ENCODE data around the gene EFL1. TPM values are rescaled to one million over a fixed set of nuclear protein-coding genes. Genes with fewer than 3 reads are reported as not detected.

Gene EFL1
- total RNA-seq, 2 experiments from 2014 or later = 20.8 to 23.1 TPM

DNA sequence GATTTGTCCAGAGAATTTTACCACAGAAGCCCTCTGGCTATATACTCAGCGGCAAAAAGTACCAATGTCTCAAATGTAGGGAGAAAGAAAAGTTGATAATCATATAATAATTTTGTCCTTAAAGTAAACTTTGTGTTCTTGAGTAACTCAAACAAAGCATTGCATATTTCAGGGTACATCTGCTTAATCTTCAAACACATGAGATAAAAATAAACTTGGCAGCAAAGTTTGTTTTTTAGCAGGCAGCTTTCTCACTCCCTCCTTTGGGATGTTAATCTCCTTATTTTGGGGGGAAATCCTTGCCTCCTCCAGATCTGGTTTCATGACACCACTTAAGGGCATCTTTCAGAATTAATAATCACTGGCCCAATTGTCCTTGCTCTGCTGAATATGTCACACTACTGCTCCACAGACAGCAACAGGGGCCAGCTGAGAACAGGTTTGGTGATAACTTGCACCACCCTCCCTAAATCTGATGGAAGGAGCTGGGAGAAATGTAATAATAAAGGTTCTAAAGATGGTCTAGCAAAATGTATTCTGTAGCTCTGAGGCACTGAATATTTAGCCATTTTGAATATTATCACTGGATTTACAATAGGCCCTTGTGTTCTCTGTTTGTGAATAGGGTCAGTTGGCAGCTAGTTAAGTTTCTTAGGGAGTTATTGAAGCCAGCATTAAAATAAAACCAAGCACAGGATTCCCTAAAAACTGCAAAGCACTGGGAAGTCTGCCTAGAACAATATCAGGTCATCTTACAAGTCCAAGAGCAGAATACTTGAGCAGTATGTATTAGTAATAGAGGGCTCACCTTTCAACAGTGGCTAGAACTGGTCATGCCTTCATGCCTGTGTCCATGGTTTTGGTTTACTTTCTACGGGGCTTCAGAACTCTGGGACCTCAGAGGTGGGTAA, 79.2 kb downstream of the EFL1 start:
- no peaks in the 10 kb centered on the region for H3K9me3 Mint-ChIP-seq
- no peaks in the 10 kb centered on the region for H3K27me3 Mint-ChIP-seq
- DNase-seq = no peak
- H3K36me3 Mint-ChIP-seq (ENCODE audit: low read depth) = no peaks in the 10 kb centered on the region
- H3K4me1 Mint-ChIP-seq = no peaks in the 10 kb centered on the region
- CTCF ChIA-PET = no interaction called here
- no peak overlapping the region for H3K27ac Mint-ChIP-seq
- H3K4me3 Mint-ChIP-seq = no peak overlapping the region
- POLR2A ChIA-PET = interaction anchor here (0.7 kb wide), 1 partner anchor 11 kb away, joined by 3 read pairs; no protein-coding TSS in a partner anchor

DNA sequence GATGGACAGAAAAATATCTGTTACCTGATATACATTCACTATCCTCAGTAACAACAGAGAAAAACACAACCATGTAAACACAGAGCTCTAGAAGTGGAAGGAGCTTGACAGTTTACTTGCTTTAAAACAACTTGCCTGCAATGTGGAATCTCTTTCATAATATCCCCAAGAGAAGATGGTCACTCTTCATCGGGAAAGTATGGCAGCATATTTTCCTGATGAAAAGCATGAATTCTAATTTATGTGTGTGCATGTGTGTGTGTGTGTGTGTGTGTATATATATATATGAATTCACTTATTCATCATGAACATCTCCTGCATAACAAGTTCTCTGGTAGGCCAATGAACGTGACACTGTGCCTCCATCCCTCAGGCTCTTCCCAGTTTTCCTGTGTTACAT, 81.2 kb downstream of the EFL1 start:
- H3K36me3 Mint-ChIP-seq (ENCODE audit: low read depth) = no peaks in the 10 kb centered on the region
- no peak overlapping the region for H3K4me3 Mint-ChIP-seq
- DNase-seq = no peak
- H3K27me3 Mint-ChIP-seq = no peaks in the 10 kb centered on the region
- no peaks in the 10 kb centered on the region for H3K4me1 Mint-ChIP-seq
- CTCF ChIA-PET = interaction anchor here (0.9 kb wide), 1 partner anchor 10 kb away, joined by 4 read pairs; no protein-coding TSS in a partner anchor
- no peak overlapping the region for H3K27ac Mint-ChIP-seq
- POLR2A ChIA-PET = no interaction called here
- H3K9me3 Mint-ChIP-seq = no peaks in the 10 kb centered on the region

DNA sequence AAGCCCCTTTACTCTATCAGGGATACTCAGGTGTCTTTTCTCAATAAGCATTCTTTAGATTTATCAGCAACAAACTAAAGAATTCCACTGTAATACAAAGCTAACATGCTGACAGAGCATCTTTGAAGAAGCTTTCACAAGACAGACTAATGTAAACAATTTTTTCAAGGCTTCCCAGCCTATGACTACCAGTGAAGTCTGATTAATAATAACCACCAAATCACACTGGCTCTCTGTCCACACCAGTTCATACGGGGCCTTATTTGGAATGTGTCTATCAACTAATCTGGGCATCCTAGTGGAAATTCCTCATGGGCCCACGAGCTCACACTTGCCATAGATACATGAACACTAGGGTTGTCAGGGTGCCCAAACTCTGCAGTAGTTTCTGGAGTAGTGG, 84.5 kb downstream of the EFL1 start:
- ChIA-PET POLR2A (no interaction called here), CTCF (interaction anchor here (0.8 kb wide), 1 partner anchor 69 kb away, joined by 3 read pairs; no protein-coding TSS in a partner anchor)
- H3K4me1 Mint-ChIP-seq = no peaks in the 10 kb centered on the region
- no peak overlapping the region for H3K27ac Mint-ChIP-seq
- no peak for DNase-seq
- no peaks in the 10 kb centered on the region for H3K9me3 Mint-ChIP-seq
- H3K4me3 Mint-ChIP-seq = no peak overlapping the region
- no peaks in the 10 kb centered on the region for H3K36me3 Mint-ChIP-seq (ENCODE audit: low read depth)
- no peaks in the 10 kb centered on the region for H3K27me3 Mint-ChIP-seq

DNA sequence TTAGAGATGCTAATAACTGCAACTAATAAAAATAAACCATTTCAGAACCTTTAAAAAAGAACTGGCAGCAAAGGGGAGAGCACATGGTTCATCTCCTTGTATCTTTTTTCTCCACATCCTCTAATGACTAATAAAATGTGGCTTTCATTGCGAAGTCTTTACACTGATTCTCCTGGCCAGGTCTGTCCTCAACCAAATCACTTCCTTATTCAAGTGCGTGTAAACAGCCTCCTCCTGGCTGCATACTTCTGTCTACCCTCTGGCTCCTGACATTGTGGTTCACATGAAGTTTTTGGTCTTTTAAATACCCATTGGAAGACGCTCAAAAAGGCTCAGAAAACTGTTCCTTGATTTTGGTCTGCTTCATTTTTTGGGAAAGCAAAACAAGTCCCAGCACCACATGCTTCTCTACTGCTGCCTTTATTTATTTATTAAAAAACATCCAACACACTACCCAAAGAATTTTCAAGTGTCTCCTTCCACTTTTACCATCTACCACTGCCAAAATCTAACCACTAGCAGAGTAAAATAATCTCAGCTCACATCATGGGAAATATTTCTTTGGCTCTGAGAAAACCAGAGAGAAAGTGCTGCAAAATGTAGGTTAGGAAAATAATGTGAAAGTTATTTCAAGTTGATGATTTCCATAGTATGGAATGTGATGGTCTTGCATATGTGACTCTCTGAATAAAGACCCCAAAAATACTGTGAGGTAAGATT, 85.1 kb downstream of the EFL1 start:
- no peak for DNase-seq
- Mint-ChIP-seq H3K9me3 (no peaks in the 10 kb centered on the region), H3K36me3 (ENCODE audit: low read depth) (no peaks in the 10 kb centered on the region), H3K4me3 (no peak overlapping the region), H3K27ac (no peak overlapping the region), H3K4me1 (no peaks in the 10 kb centered on the region), H3K27me3 (no peaks in the 10 kb centered on the region)
- POLR2A ChIA-PET = no interaction called here
- CTCF ChIA-PET = no interaction called here

DNA sequence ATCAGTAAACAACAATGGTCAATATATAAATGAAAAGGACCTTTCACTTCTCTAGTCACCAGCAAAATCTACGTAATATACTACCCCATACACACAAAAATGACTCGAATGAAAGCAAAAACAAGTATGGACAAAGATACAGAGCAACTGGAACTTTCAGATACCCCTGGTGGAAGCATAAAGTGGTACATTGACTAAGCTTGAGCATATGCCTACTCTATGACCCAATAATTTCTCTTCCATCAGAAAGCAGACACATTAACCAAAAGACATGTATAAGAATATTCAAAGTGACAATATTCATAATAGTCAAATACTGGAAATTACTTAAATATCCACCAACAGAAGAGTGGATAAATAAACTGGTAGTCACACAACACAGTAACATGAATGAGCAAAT, 86.0 kb downstream of the EFL1 start:
- CTCF ChIA-PET = interaction anchor here (1.3 kb wide), 1 partner anchor 22 kb away, joined by 3 read pairs; no protein-coding TSS in a partner anchor
- H3K4me3 Mint-ChIP-seq = no peak overlapping the region

DNA sequence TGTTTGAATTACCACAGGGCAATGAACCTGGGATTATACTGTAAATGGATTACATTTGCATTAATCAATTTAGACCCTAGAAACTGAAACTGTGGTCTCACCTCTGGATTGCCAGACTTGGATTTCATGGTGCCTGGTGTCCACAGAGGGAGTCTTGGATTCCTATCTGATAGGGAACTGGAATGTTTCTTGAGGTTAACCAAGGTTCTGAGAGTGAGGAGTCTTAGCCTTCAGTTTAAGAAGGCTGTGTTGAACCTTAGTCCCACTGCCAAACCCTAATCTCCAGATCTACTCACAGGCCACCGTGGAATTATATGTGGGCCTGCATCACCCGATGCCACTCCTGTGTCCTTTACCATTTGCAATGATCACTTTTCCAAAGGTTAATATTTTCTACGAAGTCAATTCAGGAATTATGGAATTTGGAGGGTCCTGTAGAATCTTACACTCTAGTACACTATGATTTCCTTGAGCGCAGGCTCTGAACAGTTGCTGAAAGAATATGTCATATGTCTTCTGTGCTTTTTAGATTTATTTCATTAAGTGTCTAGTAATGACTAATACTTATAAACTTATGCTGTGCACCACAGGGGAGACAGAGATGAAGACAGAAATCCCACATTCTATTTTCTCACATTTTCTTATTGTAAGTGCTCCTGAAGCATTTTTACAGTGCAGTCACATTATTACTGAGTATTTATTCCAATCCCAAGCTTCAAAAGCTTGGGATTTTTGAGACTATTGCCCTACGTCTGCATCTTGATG, 87.9 kb downstream of the EFL1 start:
- Mint-ChIP-seq H3K4me3 (no peak overlapping the region), H3K27me3 (no peaks in the 10 kb centered on the region), H3K9me3 (no peaks in the 10 kb centered on the region), H3K36me3 (ENCODE audit: low read depth) (peaks cover 2% of the 10 kb centered on the region), H3K4me1 (peaks cover 2% of the 10 kb centered on the region), H3K27ac (no peak overlapping the region)
- POLR2A ChIA-PET = no interaction called here
- no peak for DNase-seq
- CTCF ChIA-PET = no interaction called here

More for the DNA sequence above, 86.0 kb downstream of the EFL1 start:
- no peaks in the 10 kb centered on the region for H3K27me3 Mint-ChIP-seq
- no peaks in the 10 kb centered on the region for H3K4me1 Mint-ChIP-seq
- no peak for DNase-seq
- no peaks in the 10 kb centered on the region for H3K9me3 Mint-ChIP-seq
- H3K36me3 Mint-ChIP-seq (ENCODE audit: low read depth) = no peaks in the 10 kb centered on the region
- no peak overlapping the region for H3K27ac Mint-ChIP-seq
- POLR2A ChIA-PET = no interaction called here

DNA sequence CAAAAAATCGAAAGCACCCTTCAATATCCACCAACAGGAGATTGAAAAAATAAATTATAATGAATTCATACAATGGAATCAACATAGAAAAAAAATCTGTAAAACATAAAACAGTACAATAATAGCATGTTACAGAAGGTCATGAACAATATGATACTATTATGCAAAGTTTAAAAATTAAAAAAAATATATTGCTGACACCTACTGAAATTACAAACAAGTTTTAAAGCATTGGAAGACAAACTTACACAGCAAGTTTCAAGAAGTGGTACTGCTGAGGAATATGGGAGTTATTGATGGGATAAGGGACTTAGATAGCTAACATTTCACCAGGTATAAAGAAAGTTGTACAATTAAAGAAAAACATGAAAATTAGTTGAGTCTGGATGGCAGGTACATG, 89.4 kb downstream of the EFL1 start:
- Mint-ChIP-seq H3K9me3 (no peaks in the 10 kb centered on the region), H3K4me3 (no peak overlapping the region), H3K36me3 (ENCODE audit: low read depth) (peaks cover 3% of the 10 kb centered on the region), H3K27ac (no peak overlapping the region), H3K4me1 (peaks cover 12% of the 10 kb centered on the region), H3K27me3 (no peaks in the 10 kb centered on the region)
- POLR2A ChIA-PET = no interaction called here
- DNase-seq = no peak
- CTCF ChIA-PET = no interaction called here

DNA sequence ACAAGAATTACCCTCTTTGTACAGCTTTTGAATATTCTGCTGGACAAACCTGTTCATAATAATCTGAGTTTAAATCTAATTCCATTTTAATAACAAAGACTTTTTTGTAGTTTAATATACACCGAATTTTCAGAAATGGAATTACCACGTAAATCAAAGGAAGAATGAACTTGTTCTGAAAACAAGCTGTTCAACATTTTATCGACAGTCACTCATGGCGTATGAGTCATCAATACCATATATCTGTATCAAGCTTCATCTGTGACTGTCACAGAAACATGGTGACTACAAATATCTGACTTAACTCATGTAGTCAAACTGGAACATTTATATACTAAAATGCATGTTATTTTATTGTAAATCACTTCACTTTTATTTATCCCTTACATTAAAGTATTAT, 90.0 kb downstream of the EFL1 start:
- ChIA-PET CTCF (interaction anchor here (1.7 kb wide), 1 partner anchor 8 kb away, joined by 4 read pairs; no protein-coding TSS in a partner anchor), POLR2A (interaction anchor here (0.6 kb wide), 1 partner anchor 10 kb away, joined by 3 read pairs; no protein-coding TSS in a partner anchor)
- no peak overlapping the region for H3K27ac Mint-ChIP-seq
- peaks cover 12% of the 10 kb centered on the region for H3K4me1 Mint-ChIP-seq
- peaks cover 3% of the 10 kb centered on the region for H3K36me3 Mint-ChIP-seq (ENCODE audit: low read depth)
- no peak overlapping the region for H3K4me3 Mint-ChIP-seq
- H3K27me3 Mint-ChIP-seq = no peaks in the 10 kb centered on the region
- DNase-seq = no peak
- H3K9me3 Mint-ChIP-seq = no peaks in the 10 kb centered on the region

DNA sequence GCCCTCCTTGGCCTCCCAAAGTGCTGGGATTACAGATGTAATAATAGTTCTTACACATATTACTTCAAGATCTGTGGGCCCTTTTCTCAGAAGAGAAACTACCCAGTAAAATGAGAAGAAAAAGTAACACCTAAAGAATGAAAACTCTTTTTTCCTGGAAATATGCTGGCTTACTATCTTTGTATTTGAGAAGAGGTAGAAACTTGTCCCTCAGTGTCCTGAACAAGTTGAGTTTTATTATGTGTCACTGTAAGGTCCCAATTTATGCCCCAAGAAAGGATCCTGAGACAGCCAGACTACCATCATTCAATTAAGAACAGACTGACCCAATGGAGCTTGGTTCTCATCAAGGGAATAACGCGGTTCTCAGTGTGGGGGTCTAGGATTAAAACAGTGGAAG, 93.8 kb downstream of the EFL1 start:
- Mint-ChIP-seq H3K36me3 (ENCODE audit: low read depth) (peaks cover 3% of the 10 kb centered on the region), H3K9me3 (no peaks in the 10 kb centered on the region), H3K27me3 (no peaks in the 10 kb centered on the region), H3K4me3 (no peak overlapping the region), H3K27ac (no peak overlapping the region), H3K4me1 (peaks cover 21% of the 10 kb centered on the region)
- DNase-seq = no peak
- CTCF ChIA-PET = interaction anchor here (0.6 to 1.0 kb wide), 2 partner anchors 60 to 437 kb away, joined by 3 read pairs; no protein-coding TSS in a partner anchor
- POLR2A ChIA-PET = no interaction called here

DNA sequence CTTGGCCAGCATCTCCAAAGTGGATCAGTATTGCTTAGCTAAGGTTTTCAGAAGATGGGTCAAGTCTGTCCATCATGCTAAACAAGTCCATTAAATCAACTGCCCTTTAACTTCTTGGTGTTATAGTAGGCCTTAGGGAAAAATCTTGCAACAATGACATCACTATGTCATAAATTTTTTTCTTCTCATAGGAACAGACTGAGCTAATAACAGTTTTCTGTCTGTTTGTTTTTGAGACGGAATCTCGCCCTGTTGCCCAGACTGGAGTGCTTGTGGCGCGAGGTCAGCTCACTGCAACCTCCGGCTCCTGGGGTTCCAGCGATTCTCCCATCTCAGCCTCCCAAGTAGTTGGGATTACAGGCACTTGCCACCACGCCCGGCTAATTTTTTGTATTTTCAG, 94.2 kb downstream of the EFL1 start:
- H3K9me3 Mint-ChIP-seq = no peaks in the 10 kb centered on the region
- peaks cover 3% of the 10 kb centered on the region for H3K36me3 Mint-ChIP-seq (ENCODE audit: low read depth)
- CTCF ChIA-PET = interaction anchor here (0.6 kb wide), 1 partner anchor 438 kb away, joined by 3 read pairs; no protein-coding TSS in a partner anchor
- no peak overlapping the region for H3K27ac Mint-ChIP-seq
- peaks cover 21% of the 10 kb centered on the region for H3K4me1 Mint-ChIP-seq
- H3K4me3 Mint-ChIP-seq = no peak overlapping the region
- H3K27me3 Mint-ChIP-seq = no peaks in the 10 kb centered on the region
- POLR2A ChIA-PET = no interaction called here
- no peak for DNase-seq

DNA sequence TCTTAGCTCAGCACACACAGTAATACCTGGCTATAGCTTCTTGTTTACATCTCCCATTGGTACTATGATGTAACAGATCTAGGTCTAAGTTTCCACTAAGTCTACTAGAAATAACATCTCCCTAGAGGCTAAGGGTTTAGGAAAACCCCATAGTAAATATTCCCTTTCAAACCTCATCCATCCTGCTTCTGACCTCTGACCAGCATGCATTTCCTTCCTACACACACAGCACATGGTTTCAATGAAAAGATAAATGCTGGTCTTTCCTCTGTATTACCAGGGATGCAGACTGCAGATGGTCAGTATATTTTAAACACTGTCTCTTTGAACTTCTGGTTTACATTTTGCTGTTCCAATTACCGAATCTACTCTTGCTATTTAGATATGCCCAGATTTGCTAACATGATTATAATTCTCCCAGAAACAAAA, 96.6 kb downstream of the EFL1 start:
- peaks cover 21% of the 10 kb centered on the region for H3K4me1 Mint-ChIP-seq
- peaks cover 14% of the 10 kb centered on the region for H3K36me3 Mint-ChIP-seq (ENCODE audit: low read depth)
- no peaks in the 10 kb centered on the region for H3K9me3 Mint-ChIP-seq
- H3K4me3 Mint-ChIP-seq = no peak overlapping the region
- ChIA-PET POLR2A (no interaction called here), CTCF (interaction anchor here (0.6 kb wide), 1 partner anchor 25 kb away, joined by 3 read pairs; no protein-coding TSS in a partner anchor)
- no peak overlapping the region for H3K27ac Mint-ChIP-seq
- H3K27me3 Mint-ChIP-seq = no peaks in the 10 kb centered on the region
- no peak for DNase-seq

DNA sequence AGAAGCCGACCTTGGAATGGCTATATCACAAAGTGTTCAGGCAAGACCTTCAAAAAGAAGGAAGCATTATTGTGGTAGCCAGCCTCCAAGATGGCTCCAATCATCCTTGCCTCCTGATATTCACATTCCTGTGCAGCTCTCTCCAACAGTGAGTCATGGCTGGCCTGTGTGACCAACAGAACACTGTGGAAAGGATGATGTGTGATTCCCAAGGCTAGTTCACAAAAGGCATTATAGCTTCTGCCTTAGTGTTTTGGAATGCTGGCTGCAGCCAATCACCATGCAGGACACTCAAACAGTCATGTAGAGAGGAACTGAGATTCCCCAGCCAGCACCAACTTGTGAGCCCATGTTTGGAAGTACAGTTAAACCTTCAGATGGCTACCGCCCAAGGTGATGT, 102.6 kb downstream of the EFL1 start:
- Mint-ChIP-seq H3K36me3 (ENCODE audit: low read depth) (peaks cover 22% of the 10 kb centered on the region), H3K9me3 (no peaks in the 10 kb centered on the region), H3K27ac (no peak overlapping the region), H3K4me3 (no peak overlapping the region), H3K4me1 (no peaks in the 10 kb centered on the region), H3K27me3 (no peaks in the 10 kb centered on the region)
- no peak for DNase-seq
- ChIA-PET POLR2A (no interaction called here), CTCF (no interaction called here)

DNA sequence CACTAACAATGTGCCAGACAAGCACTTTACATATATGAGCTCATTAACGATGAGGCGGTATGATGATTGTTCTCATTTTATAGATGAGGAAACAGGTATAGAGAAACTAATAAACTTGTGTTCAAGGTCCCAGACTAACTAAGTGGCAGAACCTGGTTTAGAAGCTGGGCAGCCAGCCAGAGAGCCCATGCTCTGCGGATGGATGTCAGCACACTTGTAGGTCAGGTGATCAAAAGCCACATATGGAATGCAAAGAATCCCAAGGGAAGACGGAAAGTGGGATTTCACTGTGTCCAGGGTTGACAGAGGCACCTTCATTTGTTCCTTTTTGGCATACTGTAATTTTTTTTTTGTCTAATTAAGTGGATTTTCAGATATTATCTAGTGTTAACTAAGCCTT, 103.7 kb downstream of the EFL1 start:
- DNase-seq = no peak
- no peaks in the 10 kb centered on the region for H3K4me1 Mint-ChIP-seq
- no peak overlapping the region for H3K27ac Mint-ChIP-seq
- no peaks in the 10 kb centered on the region for H3K9me3 Mint-ChIP-seq
- POLR2A ChIA-PET = no interaction called here
- H3K27me3 Mint-ChIP-seq = no peaks in the 10 kb centered on the region
- no peak overlapping the region for H3K4me3 Mint-ChIP-seq
- CTCF ChIA-PET = interaction anchor here (1.4 kb wide), 1 partner anchor 51 kb away, joined by 5 read pairs; no protein-coding TSS in a partner anchor
- peaks cover 22% of the 10 kb centered on the region for H3K36me3 Mint-ChIP-seq (ENCODE audit: low read depth)
